CD4-positive, alpha-beta T cell treated with Interleukin-4 for 4 hours (primary cell): Measurements from ENCODE around the gene B3GNT9.

Experiments used
- DNase-seq: peaks from one replicate; pipeline ENCODE4 v3.0.0-alpha.2; 2020

The B3GNT9 gene

DNA sequence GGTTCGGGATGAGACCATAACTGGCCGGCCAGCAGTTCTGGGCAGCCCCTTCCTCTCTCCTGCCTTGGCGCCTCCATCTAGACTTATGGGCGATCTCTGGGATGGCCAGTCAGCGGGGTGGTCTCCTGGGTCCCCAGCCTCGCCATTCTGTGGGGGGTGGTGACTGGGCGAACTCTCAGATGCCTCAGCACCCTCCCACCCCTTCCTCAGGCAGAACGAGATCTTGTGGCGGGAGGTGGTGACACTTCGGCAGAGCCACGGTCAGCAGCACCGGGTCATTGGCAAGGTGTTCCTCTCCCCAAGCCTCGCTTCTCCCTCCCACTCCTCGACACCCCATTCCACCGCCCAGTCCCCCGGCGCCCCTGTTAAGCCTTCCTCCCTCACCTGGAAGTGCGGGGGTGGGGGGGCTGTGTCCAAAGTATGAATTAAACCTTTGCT is 15.3 kb upstream of the B3GNT9 start:
- DNase-seq = no peak

GRCh38 chr16:67165121-67166078 is 14.6 kb upstream of the B3GNT9 start:
- no peak for DNase-seq

DNA sequence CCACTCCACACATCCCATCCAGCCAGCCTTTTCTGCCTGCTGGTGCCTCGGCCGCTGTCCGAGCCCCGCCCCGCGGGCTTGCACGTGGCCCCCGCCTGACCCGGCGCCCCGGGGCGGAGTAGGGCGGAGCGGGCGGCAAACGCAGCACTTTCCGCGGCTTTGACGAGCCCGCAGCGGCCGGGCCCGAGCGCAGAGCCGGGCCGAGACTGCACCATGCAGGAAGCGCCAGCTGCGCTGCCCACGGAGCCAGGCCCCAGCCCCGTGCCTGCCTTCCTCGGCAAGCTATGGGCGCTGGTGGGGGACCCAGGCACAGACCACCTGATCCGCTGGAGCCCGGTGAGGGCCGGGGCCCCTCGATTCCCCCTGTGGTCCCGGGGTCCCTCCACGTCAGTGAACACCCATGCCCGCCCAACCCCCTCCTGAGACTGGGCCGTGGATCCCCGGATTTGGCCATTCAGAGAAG is 13.8 kb upstream of the B3GNT9 start, which contains the start of gene HSF4:
Gene HSF4, plus strand, starts transcription at position 147 of the 463 bp plus-strand sequence. Its CDS starts 67 bp downstream, at position 214.
- no peak for DNase-seq

- DNase-seq = no peak
Observed at GRCh38 chr16:67163999-67164558, 13.3 kb upstream of the B3GNT9 start.

DNA sequence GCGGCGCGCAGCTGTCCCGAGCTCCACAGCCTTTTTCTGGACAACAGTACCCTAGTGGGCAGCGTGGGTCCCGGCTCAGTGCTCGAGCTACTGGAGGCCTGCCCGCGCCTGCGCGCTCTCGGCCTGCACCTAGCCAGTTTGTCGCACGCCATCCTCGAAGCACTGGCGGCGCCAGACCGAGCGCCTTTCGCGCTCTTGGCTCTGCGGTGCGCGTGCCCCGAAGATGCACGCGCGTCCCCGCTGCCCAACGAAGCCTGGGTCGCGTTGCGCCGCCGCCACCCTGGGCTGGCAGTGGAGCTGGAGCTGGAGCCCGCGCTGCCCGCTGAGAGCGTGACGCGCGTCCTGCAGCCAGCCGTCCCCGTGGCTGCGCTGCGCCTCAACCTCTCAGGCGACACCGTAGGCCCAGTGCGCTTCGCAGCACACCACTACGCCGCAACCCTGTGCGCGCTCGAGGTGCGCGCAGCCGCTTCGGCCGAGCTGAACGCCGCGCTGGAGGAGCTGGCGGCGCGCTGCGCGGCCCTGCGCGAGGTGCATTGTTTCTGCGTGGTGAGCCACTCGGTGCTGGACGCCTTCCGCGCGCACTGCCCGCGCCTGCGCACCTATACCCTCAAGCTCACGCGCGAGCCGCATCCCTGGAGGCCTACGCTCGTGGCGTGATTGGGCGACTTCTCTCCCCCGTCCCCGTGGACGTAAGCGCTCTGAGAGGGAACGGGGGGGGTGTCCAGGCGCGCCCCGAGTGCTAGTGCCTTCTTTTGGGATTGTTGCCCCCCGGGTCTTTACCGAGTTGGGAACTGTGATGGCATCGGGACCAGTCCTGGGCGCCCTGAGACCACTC is 12.6 kb upstream of the B3GNT9 start:
- peak; percentile 44 for DNase-seq

GRCh38 chr16:67162506-67163163 is 11.8 kb upstream of the B3GNT9 start:
- no peak for DNase-seq

GRCh38 chr16:67161595-67162058 is 10.8 kb upstream of the B3GNT9 start:
- DNase-seq = no peak

GRCh38 chr16:67158637-67159600 is 8.1 kb upstream of the B3GNT9 start:
- peak; percentile 87 for DNase-seq

GRCh38 chr16:67157892-67158635 is 7.3 kb upstream of the B3GNT9 start:
- peak; percentile 76 for DNase-seq

- DNase-seq = no peak
Observed at GRCh38 chr16:67157106-67157748, 6.4 kb upstream of the B3GNT9 start.

- DNase-seq = no peak
Observed at GRCh38 chr16:67156143-67156844, 5.5 kb upstream of the B3GNT9 start.

- peak; percentile 72 for DNase-seq
Observed at GRCh38 chr16:67155295-67156142, 4.7 kb upstream of the B3GNT9 start.

DNA sequence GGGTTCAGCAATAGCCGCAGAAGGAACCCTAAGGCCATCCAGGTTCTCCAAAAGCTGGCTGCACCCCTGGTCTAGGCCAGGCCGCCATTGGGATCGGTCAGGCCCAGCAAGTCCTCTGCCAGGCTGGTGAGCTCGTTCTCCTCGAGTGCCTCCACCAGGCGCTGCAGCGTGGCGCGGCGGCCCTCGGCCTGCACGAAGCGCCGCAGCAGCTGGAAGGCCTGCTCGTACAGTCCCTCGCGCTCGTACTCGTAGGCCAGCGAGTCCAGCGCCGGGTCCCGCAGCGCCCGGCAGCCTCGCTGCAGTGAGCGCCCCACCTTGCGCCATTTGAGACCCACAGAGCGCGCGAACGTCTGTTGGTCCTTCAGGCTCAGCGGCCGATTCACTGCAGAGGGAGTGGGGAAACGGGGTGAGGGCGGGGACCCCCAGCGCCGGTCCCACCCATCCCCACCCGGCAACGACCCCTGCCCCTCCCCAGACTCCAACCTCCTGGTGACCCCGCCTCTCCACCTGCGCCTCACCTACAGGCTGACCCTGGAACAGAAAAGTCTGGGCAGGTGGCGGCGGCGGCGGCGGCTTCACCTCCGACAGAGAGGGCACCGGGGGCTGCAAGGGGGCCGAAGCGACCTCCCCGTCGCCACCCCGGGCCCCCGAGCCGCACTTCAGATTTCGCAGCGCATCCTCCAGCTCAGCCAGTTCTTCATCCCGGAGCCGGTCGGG is 3.9 kb upstream of the B3GNT9 start:
- no peak for DNase-seq

DNA sequence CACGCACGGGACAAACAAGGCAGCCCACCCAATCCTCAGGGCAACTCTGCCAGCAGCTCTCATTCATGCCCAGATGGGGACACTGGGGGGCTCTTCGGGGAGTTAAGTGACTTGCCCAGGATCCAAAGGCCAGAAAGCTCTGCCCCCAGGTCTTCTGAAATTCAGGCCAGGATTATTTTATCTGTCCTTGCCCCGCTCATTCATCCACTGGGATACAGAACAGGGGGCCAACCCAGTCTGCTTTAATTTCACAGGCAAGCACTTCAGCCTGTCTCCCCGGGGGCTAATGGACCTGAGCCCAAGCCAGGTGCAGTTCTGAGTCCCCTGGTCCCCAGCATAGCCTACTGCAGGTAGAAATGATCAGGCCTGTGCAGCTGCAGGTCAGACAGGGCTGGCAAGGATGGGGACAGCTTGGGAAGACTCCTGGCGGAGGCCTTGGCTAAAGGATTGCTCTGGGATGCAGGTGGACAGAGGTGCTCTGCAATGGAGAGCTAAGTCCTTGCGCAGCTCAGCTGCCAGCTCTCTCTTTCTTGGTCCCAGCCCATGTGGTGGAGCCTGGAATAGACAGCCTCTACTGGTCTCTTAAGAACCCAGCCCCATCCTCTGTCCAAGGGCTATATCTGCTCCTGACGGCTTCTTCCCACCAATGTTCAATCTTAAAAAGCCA is 766 bp upstream of the B3GNT9 start:
- DNase-seq = no peak

DNA sequence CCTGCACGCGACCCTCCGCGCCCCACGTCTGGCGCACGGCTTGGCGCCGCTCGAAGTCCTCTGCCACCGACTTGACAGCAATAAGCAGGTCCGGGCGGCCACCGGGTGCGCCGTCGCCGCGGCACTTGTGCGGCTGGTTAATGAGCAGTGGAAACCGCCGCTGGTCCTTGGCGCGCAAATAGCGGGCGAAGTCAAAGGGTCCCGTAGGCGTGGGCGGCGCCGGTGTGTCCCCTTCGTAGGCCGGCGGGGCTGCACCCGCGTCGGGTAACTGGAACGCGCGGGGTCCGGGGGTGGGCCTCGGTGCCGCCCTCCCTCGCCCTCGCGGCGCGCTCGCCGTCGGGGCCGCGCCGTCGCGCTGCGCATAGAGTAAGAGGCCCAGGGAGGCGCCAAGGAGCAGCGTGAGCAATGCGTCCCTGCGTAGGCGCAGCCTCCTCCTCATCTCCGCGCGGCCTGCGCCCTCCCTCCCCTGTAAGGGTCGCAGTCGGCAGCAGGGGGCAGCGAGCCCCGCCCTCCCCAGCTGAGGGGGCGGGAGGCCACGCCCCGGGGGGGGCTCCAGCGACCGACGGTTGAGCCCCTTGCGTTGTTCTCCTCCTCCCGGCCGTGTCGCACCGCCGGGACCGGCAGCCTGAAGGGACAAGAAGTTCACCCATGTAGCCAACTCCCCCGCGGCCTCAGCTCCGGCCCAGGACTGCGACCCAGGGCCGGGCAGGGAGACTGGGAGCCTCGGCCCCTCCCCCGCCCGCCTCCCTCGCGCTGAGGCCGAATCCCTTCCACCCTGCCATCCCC is 558 bp downstream of the B3GNT9 start:
- peak; percentile 33 for DNase-seq
